GM12878 (cell line): ENCODE results near the gene NXPE4.

Experiments
- EP300 ChIP-seq, 2 experiments: fragments of 150-350 bp in 1 of 2; IDR thresholded peaks; 2 replicates each; pipeline ENCODE4 v1.6.1; 2011 to 2012; ENCODE audit warnings: low read depth in 2 of 2, low read length in 2 of 2, borderline replicate concordance in 1 of 2, improper control_type of control experiment in 1 of 2, inconsistent platforms in 1 of 2; ENCODE audit not compliant: control insufficient read depth in 1 of 2
- ETV6 ChIP-seq, 2 experiments: fragments of 450-650 bp in 1 of 2; IDR thresholded peaks in 1 of 2; conservative IDR thresholded peaks in 1 of 2; 2 replicates each; pipeline ENCODE4 v1.6.1; 2014; ENCODE audit warnings: antibody characterized with exemption in 1 of 2, borderline replicate concordance in 1 of 2, low read depth in 1 of 2, mild to moderate bottlenecking in 1 of 2, moderate library complexity in 1 of 2
- EZH2 ChIP-seq: IDR thresholded peaks from 2 replicates; pipeline ENCODE4 v1.6.1; 2012; ENCODE audit warnings: low read depth, mild to moderate bottlenecking, control low read depth, inconsistent platforms, low read length, borderline replicate concordance; ENCODE audit not compliant: control insufficient read depth
- KAT2A ChIP-seq: conservative IDR thresholded peaks from 2 replicates; pipeline ENCODE4 v1.6.1; 2011; ENCODE audit warnings: low read depth, low read length; ENCODE audit not compliant: control insufficient read depth
- KDM1A ChIP-seq: fragments of 200-600 bp; sonication (generic); IDR thresholded peaks from 2 replicates; pipeline ENCODE4 v1.6.1; 2016; ENCODE audit warnings: borderline replicate concordance
- LARP7 ChIP-seq: fragments of 450-650 bp; IDR thresholded peaks from 2 replicates; pipeline ENCODE4 v1.6.1; 2017; ENCODE audit warnings: mild to moderate bottlenecking
- POLR2AphosphoS2 ChIP-seq: IDR thresholded peaks from 2 replicates; pipeline ENCODE4 v1.6.1; 2011; ENCODE audit warnings: low read depth, mild to moderate bottlenecking, low read length, improper control_type of control experiment, moderate library complexity
- SIN3A ChIP-seq: IDR thresholded peaks from 2 replicates; pipeline ENCODE4 v1.6.1; 2012; ENCODE audit warnings: low read depth, low read length, improper control_type of control experiment
- TF ChIP-seq, protein P1 (sequence below): IDR thresholded peaks from 2 replicates; pipeline ENCODE4 v1.6.1; 2011; ENCODE audit warnings: low read depth, low read length, improper control_type of control experiment, borderline replicate concordance
- TF ChIP-seq, protein P2 (sequence below), 3 experiments: IDR thresholded peaks in 2 of 3; conservative IDR thresholded peaks in 1 of 3; 2 replicates each; pipeline ENCODE4 v1.5.1; 2011; ENCODE audit warnings: low read depth in 3 of 3, low read length in 3 of 3, mild to moderate bottlenecking in 3 of 3, control low read depth in 2 of 3, moderate library complexity in 2 of 3, inconsistent platforms in 1 of 3, mixed read lengths in 1 of 3; ENCODE audit not compliant: control insufficient read depth in 2 of 3, insufficient read depth in 1 of 3; ENCODE audit errors: extremely low read depth in 1 of 3

DNA sequence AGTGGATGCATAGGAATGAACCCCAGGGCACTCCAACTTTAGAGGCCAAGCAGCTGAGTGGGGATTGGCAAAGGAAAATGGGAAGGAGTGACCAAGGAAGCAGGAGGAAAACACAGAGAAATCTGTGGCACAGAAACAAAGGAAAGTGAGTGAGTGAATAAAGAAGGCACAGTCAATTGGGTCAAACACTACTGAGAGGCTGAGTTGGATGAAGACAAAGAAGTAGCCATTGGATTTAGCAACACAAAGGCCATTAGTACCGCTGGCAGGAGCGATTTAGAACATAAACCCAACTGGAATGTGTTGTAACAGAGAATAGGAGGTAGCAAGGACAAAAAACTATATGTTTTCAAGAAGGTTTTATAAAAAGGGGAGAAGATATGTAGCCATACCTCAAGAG is 29.3 kb downstream of the NXPE4 start:
- TF ChIP-seq ETV6 (conservative IDR thresholded peaks at IDR 0.05 in 1 of 2, IDR thresholded peaks at IDR 0.05 in 1 of 2; ENCODE audit: borderline replicate concordance in 1 of 2, low read depth in 1 of 2) (no peak), POLR2AphosphoS2 (no peak), KDM1A (no peak), SIN3A (no peak), EZH2 (no peak), EP300 (IDR thresholded peaks at IDR 0.05; ENCODE audit: borderline replicate concordance in 1 of 2, control insufficient read depth in 1 of 2, low read depth in 2 of 2, low read length in 2 of 2) (no peak), LARP7 (no peak), KAT2A (no peak)
- TF ChIP-seq, protein P1, sequence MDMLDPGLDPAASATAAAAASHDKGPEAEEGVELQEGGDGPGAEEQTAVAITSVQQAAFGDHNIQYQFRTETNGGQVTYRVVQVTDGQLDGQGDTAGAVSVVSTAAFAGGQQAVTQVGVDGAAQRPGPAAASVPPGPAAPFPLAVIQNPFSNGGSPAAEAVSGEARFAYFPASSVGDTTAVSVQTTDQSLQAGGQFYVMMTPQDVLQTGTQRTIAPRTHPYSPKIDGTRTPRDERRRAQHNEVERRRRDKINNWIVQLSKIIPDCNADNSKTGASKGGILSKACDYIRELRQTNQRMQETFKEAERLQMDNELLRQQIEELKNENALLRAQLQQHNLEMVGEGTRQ, result no peak
- TF ChIP-seq, protein P2, sequence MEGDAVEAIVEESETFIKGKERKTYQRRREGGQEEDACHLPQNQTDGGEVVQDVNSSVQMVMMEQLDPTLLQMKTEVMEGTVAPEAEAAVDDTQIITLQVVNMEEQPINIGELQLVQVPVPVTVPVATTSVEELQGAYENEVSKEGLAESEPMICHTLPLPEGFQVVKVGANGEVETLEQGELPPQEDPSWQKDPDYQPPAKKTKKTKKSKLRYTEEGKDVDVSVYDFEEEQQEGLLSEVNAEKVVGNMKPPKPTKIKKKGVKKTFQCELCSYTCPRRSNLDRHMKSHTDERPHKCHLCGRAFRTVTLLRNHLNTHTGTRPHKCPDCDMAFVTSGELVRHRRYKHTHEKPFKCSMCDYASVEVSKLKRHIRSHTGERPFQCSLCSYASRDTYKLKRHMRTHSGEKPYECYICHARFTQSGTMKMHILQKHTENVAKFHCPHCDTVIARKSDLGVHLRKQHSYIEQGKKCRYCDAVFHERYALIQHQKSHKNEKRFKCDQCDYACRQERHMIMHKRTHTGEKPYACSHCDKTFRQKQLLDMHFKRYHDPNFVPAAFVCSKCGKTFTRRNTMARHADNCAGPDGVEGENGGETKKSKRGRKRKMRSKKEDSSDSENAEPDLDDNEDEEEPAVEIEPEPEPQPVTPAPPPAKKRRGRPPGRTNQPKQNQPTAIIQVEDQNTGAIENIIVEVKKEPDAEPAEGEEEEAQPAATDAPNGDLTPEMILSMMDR (IDR thresholded peaks at IDR 0.05 in 2 of 3, conservative IDR thresholded peaks at IDR 0.05 in 1 of 3; ENCODE audit: control insufficient read depth in 2 of 3, extremely low read depth in 1 of 3, insufficient read depth in 1 of 3, low read depth in 3 of 3, low read length in 3 of 3), result no peak
